Islet precursor cell (in vitro differentiated cells): ENCODE results near the gene AAMDC.
"Not testable (repeated sequence)": the region's sequence is repeated elsewhere in the genome, so short reads cannot be mapped to it uniquely, and the experiment has no call there.

ENCODE experiments used
- DNase-seq: peaks from one replicate; pipeline ENCODE4 v3.0.0-alpha.2; 2018

AAMDC gene

DNA sequence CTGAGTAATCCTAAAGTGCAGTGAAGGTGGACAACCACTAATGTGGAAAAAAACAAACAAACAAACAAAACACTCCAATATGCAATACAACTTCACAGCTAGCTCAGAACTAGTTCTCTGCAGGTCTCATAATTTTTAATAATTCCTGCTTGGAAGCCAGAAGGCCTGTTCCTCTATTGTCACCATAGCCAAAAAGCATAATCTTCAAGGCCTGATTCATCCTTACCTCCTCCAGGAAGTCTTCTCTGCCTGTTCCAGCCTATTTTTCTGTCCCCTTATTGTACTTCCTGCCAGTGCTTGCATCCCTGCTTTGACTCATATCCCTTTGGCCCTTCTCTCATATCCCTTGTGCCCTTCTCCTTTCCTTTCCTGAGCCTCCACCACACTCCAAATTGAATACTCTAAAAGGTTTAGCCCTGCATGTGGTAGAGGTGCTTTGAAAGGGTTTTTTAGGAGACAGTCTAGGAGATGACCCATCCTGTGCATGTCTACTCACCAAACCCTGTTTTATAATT, 69.2 kb downstream of the AAMDC start:
- DNase-seq: not testable (repeated sequence)

GRCh38 chr11:77890619-77891056, 69.7 kb downstream of the AAMDC start:
- not testable (repeated sequence) for DNase-seq

DNA sequence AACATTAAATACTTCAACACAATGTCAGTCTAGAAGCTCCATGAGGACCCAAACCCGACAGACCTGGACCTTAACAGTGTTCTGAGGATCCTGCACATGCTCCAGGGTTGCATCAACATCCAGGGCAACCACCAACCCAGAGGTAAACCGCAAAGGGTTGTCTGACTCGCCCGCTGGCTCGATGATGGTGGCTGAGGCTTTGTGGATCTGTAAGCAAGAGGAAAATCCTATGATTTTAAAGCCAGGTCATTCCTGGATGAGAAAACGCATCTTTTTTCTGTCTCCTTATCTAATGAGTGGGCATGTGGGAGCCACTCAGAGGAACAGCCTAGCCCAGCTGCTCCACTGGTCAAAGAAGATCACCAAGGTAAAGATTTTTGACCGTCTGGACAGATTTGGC, 70.3 kb downstream of the AAMDC start:
- DNase-seq: not testable (repeated sequence)

DNA sequence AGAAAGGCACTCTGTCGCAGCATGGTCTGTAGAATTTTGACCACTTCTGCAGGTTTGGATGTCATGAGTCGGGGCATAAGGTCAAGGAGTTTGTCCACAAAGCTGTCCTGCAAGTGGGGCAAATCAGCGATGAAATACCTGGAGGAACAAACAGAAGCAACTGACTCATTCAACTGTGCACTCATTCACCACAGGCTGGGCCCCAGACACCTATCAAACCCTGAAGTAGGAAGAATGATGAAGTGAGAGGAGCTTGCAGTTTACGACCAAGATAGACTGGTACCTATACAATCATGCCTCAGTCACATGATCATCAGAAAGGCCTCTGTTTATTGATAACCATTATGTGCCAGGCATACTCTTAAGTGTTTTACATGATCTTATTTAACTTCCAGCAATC, 70.8 kb downstream of the AAMDC start:
- not testable (repeated sequence) for DNase-seq

- not testable (repeated sequence) for DNase-seq
Observed at GRCh38 chr11:77894949-77895348, 74.0 kb downstream of the AAMDC start.

GRCh38 chr11:77908835-77909234, 87.9 kb downstream of the AAMDC start:
- no peak for DNase-seq

DNA sequence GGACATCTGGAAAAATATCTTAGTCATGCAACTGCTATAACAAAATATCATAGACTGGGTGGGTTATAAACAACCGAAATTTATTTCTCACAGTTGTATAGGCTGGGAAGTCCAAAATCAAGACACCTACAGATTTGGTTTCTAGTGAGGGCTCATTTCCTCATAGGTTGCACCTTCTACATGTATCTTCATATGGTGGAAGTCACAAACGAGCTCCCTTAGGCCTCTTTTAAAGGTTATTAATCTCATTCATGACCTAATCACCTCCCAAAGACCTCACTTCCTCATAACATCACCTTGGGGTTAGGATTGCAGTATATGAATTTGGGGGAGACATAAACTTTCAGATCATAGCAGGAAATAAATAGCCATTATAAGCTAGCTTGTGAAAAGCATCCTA, 88.3 kb downstream of the AAMDC start:
- no peak for DNase-seq

DNA sequence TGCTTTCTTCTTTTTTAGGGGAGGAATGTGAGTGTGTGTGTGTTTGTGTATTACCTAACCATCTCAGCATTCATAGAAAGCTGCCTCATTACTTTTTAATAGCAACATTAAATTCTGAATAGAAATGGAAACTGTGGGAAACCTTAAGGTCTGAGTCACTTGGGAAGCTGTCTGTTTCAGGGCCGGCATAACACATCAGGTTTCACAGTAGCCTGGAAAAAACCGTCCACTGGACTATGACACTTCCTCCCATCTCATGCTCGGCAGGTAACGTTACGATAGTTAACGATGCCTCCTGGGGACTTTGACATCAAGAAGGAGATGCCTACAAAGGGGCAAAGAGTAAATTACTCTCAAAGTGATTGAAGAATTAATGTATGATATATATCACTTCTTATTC, 89.9 kb downstream of the AAMDC start:
- DNase-seq: not testable (repeated sequence)

GRCh38 chr11:77913608-77914306, 92.8 kb downstream of the AAMDC start:
- DNase-seq: not testable (repeated sequence)

DNA sequence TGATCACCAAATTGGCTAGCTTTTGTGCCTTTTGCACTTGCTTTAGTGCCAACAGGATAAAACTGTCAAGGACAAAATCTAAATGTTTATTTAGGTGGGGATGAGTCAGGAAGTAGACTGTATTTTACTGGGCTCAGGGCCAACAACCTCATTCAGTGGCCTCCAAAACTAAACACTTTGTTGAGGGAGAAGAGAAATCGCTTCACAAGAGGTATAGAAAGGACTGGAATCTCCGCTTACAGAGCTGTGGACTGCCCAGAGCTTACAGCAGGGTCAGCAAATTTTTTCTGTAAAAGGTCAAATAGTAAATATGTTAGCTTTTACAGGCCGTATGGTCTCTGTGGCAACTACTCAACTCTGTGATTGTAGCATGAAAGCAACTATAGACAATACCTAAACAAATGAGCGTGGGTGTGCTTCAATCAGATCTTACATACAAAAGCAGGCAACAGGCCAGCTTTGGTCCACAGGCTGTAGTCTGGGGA, 93.4 kb downstream of the AAMDC start:
- DNase-seq: not testable (repeated sequence)

DNA sequence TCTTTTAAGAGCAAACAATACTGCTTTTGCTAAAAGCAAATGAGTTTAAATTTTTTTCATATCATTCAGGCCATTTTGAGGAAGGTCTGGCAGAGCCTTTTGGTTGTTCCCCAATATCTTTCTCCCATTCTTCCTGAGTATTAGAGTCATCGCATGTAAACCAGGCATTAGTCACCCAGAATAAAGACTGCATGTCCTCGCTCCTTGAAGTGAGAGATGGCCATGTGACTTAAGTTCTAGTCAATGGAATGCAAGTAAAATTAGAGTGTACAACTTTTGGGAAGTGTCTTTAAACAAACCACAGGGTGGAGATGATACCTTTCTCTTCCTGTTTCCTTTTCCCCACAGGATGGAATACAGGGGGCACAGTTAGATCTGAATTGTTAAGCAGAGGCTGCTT, 96.8 kb downstream of the AAMDC start:
- DNase-seq: not testable (repeated sequence)
